ENCODE data around the gene TMEM184A. TPM values are rescaled to one million over a fixed set of nuclear protein-coding genes. Genes with fewer than 3 reads are reported as not detected.

Gene TMEM184A
- total and polyA plus RNA-seq, 2 of the 13 experiments (the other 11 are each of a cell fraction or from before 2014, with no cell fraction given): 9.5 to 20.4 TPM

DNA sequence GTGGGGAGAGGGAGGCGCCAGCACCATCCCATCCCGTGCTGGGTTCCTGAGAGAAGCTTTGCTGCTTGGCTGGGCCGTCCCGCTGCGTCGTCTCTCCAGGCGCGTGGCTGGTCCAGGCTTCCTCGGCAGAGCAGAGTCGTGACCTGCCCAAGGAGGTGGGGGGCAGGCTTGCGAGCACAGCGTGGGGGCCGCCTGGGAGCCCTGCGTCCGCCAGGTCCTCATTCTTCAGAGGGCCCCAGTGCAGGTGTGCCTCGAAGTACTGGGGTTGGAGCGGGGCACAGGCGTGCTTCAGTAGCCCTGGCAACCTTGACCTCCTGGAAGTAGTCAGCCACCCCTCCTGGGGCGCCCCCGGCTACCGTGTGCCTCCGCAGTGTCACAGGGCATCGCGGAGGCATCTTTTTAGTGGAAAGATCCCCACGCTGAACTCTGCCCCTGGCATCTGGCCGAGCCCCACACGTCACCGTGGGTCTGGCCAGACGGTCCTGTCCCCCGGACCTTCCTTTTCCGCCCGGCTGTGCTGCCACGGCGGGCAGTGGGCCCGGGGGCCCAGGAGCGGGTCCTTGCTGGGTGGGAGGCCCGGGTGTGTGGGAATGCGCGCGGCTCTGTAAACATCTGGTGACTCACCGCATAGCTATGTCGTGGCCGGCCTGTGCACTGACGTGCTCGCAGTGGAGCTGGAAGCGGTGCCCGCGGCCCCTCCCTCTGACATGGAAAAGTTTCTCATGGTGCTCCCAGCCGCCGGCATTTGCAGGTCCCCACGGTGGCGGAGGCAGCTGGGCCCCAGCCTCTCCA lies 19.1 kb downstream of the TMEM184A start (continued):
- TF ChIP-seq, protein P1, sequence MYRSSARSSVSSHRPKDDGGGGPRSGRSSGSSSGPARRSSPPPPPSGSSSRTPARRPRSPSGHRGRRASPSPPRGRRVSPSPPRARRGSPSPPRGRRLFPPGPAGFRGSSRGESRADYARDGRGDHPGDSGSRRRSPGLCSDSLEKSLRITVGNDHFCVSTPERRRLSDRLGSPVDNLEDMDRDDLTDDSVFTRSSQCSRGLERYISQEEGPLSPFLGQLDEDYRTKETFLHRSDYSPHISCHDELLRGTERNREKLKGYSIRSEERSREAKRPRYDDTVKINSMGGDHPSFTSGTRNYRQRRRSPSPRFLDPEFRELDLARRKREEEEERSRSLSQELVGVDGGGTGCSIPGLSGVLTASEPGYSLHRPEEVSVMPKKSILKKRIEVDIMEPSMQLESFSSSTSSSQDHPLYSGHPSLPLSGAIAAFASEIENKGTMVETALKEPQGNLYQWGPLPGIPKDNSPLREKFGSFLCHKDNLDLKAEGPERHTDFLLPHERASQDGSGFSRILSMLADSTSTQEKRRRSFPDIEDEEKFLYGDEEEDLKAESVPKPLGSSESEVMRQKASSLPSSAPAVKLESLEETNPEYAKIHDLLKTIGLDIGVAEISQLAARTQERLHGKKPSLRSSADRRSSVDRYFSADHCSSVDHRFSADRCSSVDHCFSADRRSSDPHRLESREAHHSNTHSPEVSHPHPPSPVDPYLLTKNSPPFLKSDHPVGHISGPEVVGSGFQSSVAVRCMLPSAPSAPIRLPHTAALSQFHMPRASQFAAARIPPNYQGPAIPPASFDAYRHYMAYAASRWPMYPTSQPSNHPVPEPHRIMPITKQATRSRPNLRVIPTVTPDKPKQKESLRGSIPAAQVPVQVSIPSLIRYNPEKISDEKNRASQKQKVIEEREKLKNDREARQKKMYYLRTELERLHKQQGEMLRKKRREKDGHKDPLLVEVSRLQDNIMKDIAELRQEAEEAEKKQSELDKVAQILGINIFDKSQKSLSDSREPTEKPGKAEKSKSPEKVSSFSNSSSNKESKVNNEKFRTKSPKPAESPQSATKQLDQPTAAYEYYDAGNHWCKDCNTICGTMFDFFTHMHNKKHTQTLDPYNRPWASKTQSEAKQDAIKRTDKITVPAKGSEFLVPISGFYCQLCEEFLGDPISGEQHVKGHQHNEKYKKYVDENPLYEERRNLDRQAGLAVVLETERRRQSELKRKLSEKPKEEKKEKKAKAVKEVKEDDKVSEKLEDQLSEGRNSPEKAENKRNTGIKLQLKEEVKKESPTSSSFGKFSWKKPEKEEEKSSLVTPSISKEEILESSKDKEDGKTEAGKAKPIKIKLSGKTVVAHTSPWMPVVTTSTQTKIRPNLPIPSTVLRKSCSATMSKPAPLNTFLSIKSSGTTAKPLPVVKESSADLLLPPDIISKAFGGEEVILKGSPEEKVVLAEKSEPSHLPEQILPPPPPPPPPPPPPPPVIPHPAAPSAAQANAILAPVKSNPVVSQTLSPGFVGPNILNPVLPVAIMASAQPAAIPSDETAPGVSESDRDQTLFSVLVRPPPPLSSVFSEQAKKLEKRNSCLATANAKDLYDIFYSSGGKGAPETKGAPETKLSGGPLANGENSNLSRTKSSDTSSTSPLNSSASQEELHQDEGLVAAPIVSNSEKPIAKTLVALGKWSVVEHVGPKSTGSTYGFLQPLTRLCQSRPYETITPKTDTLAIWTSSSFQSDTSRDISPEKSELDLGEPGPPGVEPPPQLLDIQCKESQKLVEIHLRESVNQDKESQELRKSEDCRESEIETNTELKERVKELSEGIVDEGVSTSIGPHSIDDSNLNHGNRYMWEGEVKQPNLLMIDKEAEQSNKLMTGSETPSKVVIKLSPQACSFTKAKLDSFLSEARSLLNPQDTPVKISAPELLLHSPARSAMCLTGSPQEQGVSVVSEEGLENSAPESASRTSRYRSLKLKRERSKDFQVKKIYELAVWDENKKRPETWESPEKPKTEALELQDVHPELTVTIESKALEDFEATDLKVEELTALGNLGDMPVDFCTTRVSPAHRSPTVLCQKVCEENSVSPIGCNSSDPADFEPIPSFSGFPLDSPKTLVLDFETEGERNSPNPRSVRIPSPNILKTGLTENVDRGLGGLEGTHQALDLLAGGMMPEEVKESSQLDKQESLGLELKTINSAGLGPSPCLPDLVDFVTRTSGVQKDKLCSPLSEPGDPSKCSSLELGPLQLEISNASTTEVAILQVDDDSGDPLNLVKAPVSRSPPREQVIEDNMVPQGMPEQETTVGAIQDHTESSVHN (CRISPR knock-in tag; IDR thresholded peaks at IDR 0.05): no peak
- peak; percentile 91 for TF ChIP-seq HNRNPL (IDR thresholded peaks at IDR 0.05; ENCODE audit: low read depth, low read length)
- TF ChIP-seq CREB1 (IDR thresholded peaks at IDR 0.05): peak; percentile 86
- TF ChIP-seq CREB1 (CRISPR knock-in tag; IDR thresholded peaks at IDR 0.05): peak; percentile 81; the same call in 1 of the 2 replicates
- peak; percentile 95 for TF ChIP-seq FOXA3 (CRISPR knock-in tag; IDR thresholded peaks at IDR 0.05)
- no peak; the same call in 1 of the 2 replicates for TF ChIP-seq ZFP36L1 (CRISPR knock-in tag; IDR thresholded peaks at IDR 0.05)
- TF ChIP-seq ZNF124 (CRISPR knock-in tag; IDR thresholded peaks at IDR 0.05): 0 out of 2 replicates have a peak, but pooled peaks have one; percentile 43
- TF ChIP-seq, protein P2, sequence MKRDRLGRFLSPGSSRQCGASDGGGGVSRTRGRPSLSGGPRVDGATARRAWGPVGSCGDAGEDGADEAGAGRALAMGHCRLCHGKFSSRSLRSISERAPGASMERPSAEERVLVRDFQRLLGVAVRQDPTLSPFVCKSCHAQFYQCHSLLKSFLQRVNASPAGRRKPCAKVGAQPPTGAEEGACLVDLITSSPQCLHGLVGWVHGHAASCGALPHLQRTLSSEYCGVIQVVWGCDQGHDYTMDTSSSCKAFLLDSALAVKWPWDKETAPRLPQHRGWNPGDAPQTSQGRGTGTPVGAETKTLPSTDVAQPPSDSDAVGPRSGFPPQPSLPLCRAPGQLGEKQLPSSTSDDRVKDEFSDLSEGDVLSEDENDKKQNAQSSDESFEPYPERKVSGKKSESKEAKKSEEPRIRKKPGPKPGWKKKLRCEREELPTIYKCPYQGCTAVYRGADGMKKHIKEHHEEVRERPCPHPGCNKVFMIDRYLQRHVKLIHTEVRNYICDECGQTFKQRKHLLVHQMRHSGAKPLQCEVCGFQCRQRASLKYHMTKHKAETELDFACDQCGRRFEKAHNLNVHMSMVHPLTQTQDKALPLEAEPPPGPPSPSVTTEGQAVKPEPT (CRISPR knock-in tag; IDR thresholded peaks at IDR 0.05; ENCODE audit: low read depth): peak; percentile 85; the same call in 1 of the 2 replicates
- peak; percentile 100 for TF ChIP-seq JUND (CRISPR knock-in tag; IDR thresholded peaks at IDR 0.05)
- no peak for TF ChIP-seq ZNF570 (CRISPR knock-in tag; IDR thresholded peaks at IDR 0.05; ENCODE audit: borderline replicate concordance)
- TF ChIP-seq ZMYM2 (CRISPR knock-in tag; IDR thresholded peaks at IDR 0.05): no peak
- no peak for TF ChIP-seq BRD4 (CRISPR knock-in tag; IDR thresholded peaks at IDR 0.05)
- TF ChIP-seq, protein P3, sequence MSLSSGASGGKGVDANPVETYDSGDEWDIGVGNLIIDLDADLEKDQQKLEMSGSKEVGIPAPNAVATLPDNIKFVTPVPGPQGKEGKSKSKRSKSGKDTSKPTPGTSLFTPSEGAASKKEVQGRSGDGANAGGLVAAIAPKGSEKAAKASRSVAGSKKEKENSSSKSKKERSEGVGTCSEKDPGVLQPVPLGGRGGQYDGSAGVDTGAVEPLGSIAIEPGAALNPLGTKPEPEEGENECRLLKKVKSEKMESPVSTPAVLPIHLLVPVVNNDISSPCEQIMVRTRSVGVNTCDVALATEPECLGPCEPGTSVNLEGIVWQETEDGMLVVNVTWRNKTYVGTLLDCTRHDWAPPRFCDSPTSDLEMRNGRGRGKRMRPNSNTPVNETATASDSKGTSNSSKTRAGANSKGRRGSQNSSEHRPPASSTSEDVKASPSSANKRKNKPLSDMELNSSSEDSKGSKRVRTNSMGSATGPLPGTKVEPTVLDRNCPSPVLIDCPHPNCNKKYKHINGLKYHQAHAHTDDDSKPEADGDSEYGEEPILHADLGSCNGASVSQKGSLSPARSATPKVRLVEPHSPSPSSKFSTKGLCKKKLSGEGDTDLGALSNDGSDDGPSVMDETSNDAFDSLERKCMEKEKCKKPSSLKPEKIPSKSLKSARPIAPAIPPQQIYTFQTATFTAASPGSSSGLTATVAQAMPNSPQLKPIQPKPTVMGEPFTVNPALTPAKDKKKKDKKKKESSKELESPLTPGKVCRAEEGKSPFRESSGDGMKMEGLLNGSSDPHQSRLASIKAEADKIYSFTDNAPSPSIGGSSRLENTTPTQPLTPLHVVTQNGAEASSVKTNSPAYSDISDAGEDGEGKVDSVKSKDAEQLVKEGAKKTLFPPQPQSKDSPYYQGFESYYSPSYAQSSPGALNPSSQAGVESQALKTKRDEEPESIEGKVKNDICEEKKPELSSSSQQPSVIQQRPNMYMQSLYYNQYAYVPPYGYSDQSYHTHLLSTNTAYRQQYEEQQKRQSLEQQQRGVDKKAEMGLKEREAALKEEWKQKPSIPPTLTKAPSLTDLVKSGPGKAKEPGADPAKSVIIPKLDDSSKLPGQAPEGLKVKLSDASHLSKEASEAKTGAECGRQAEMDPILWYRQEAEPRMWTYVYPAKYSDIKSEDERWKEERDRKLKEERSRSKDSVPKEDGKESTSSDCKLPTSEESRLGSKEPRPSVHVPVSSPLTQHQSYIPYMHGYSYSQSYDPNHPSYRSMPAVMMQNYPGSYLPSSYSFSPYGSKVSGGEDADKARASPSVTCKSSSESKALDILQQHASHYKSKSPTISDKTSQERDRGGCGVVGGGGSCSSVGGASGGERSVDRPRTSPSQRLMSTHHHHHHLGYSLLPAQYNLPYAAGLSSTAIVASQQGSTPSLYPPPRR (CRISPR knock-in tag; IDR thresholded peaks at IDR 0.05; ENCODE audit: borderline replicate concordance): peak; percentile 50; the same call in 1 of the 2 replicates
- no peak for TF ChIP-seq ZNF253 (CRISPR knock-in tag; IDR thresholded peaks at IDR 0.05; ENCODE audit: borderline replicate concordance)

Measured in HepG2 (cell line).